Upper lobe of left lung (tissue), 6 donors: ENCODE data around the gene ZNF608. TPM values are rescaled to one million over a fixed set of nuclear protein-coding genes. Genes with fewer than 3 reads are reported as not detected.

Experiments
- ATAC-seq, 2 donors: fragments of 200-7000 bp; cut with Tn5 transposase; one replicate each; pipeline ENCODE4 v1.9.1; 2022; ENCODE audit warnings: mild to moderate bottlenecking in 2 of 2, moderate library complexity in 2 of 2; ENCODE audit not compliant: low FRiP score in 2 of 2
- DNase-seq, 2 donors: peaks; one replicate each; pipeline ENCODE4 v3.0.0-alpha.2; 2019 to 2020
- H3K27ac ChIP-seq, 4 donors: fragments of 200-600 bp; sonication (generic); one replicate each; pipeline ENCODE4 v1.5.1; 2016 to 2019
- H3K27me3 ChIP-seq, 4 donors: fragments of 200-600 bp; sonication (generic); one replicate each; pipeline ENCODE4 v1.5.1; 2017 to 2019
- H3K36me3 ChIP-seq, 4 donors: fragments of 200-600 bp; sonication (generic); one replicate each; pipeline ENCODE4 v1.5.1; 2016 to 2019
- H3K4me1 ChIP-seq, 4 donors: fragments of 200-600 bp; sonication (generic); one replicate each; pipeline ENCODE4 v1.5.1; 2018 to 2019
- H3K4me3 ChIP-seq, 4 donors: fragments of 200-600 bp; sonication (generic); one replicate each; pipeline ENCODE4 v1.5.1; 2017 to 2019; ENCODE audit warnings: mild to moderate bottlenecking in 2 of 4, moderate library complexity in 1 of 4
- H3K9me3 ChIP-seq, 4 donors: fragments of 200-600 bp; sonication (generic); one replicate each; pipeline ENCODE4 v1.5.1; 2018 to 2019
- EP300 ChIP-seq, 4 donors: sonication (generic); formaldehyde crosslinking; IDR thresholded peaks; one replicate each; pipeline ENCODE4 v1.5.1; 2017; ENCODE audit warnings: antibody characterized with exemption in 4 of 4, control low read depth in 2 of 4
- POLR2A ChIP-seq, 4 donors: fragments of 450-650 bp; IDR thresholded peaks; one replicate each; pipeline ENCODE4 v1.5.1; 2016 to 2017; ENCODE audit warnings: antibody characterized with exemption in 4 of 4, mild to moderate bottlenecking in 2 of 4
- POLR2AphosphoS5 ChIP-seq, 2 donors: sonication (generic); formaldehyde crosslinking; IDR thresholded peaks; one replicate each; pipeline ENCODE4 v1.5.1; 2017; ENCODE audit warnings: antibody characterized with exemption in 2 of 2
- WGBS, 2 donors: methylation state at CpG; one replicate each; pipeline ENCODE4 v1.1.5; 2017 to 2018; 5-methylcytosine and 5-hydroxymethylcytosine counted together
- total RNA-seq, 6 donors: library from RNA; depleted of rRNA in 4 of 6; stranded (reverse); fragments of >200 nt in 4 of 6; gene quantifications; one replicate each; pipeline versions ENCODE4 v1.1.0 to v1.2.1, GENCODE V29; 2016 to 2021
- TF ChIP-seq, protein P1 (sequence below), 6 experiments: fragments of 450-650 bp in 4 of 6; fragments of 200-600 bp in 2 of 6; sonication (generic) in 2 of 6; IDR thresholded peaks; one replicate each; pipeline ENCODE4 v1.5.1; 2016 to 2019; ENCODE audit warnings: antibody characterized with exemption in 6 of 6
- donor health status: DM: no; HTN: no; CAD: no; lungs with moderate emphysema.
- donor health status: DM: no; HTN: yes; CAD: no; lungs with severe emphysema.

The ZNF608 gene
- total RNA-seq, 6 donors from 2014 or later: 21.8 to 54.9 (median 41.7) TPM

DNA sequence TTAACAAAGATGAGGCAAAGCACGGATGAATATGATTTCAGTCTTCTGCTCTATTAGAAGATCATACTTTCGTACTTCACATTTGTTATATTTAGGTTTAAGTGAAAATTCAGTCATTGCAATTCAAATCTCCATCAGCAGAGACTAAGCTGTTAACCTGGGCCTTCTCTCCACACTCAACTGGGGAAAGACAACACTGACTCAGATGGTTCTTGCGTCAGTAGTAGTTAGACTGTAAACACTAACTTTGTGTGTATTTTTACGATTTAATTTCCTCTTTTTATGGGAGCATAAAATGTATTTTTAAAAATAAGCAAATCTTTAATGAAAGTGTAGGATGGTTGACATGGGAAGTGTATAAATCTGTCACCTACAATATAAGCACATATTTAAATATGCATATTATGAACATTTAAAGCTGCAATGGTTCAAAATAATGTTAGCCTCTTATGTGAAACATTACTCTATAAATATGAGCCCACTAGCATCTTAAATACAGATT, 42.7 kb upstream of the ZNF608 start:
- DNase-seq (no peak), ATAC-seq (no peak)
- H3K36me3 ChIP-seq: no peaks in the 10 kb centered on the region
- no peaks in the 10 kb centered on the region for H3K4me1 ChIP-seq
- no peak overlapping the region for H3K4me3 ChIP-seq
- no peak for TF ChIP-seq EP300 (IDR thresholded peaks at IDR 0.05)
- TF ChIP-seq, protein P1, sequence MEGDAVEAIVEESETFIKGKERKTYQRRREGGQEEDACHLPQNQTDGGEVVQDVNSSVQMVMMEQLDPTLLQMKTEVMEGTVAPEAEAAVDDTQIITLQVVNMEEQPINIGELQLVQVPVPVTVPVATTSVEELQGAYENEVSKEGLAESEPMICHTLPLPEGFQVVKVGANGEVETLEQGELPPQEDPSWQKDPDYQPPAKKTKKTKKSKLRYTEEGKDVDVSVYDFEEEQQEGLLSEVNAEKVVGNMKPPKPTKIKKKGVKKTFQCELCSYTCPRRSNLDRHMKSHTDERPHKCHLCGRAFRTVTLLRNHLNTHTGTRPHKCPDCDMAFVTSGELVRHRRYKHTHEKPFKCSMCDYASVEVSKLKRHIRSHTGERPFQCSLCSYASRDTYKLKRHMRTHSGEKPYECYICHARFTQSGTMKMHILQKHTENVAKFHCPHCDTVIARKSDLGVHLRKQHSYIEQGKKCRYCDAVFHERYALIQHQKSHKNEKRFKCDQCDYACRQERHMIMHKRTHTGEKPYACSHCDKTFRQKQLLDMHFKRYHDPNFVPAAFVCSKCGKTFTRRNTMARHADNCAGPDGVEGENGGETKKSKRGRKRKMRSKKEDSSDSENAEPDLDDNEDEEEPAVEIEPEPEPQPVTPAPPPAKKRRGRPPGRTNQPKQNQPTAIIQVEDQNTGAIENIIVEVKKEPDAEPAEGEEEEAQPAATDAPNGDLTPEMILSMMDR (IDR thresholded peaks at IDR 0.05): no peak
- no peak for TF ChIP-seq POLR2AphosphoS5 (IDR thresholded peaks at IDR 0.05)
- TF ChIP-seq POLR2A (IDR thresholded peaks at IDR 0.05): no peak
- WGBS, 2 donors: 83 to 86% methylated on average over 4 of the region's 4 CpGs
- H3K27me3 ChIP-seq: no peaks in the 10 kb centered on the region
- no peaks in the 10 kb centered on the region for H3K9me3 ChIP-seq
- H3K27ac ChIP-seq: no peak overlapping the region

DNA sequence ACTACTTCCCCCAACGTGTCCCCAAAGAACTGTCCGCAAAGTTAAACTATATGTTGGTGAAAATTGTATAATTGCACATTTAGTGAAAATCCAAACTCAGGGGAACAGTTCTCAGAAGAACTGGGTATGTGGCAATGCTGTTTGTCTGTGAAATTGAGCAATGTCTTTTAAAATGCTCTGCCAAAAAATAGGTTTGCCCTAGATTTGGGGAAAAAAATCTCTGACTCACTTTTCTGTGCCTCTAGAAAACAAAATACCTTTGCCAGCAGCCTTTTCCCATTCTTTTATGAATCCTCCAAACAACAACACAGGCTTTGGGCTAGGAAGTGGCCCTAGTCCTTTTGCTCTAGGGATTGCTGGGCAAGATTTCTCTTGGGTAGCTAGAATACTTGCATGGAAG, 37.4 kb upstream of the ZNF608 start:
- no peaks in the 10 kb centered on the region for H3K36me3 ChIP-seq
- H3K27me3 ChIP-seq: no peaks in the 10 kb centered on the region
- H3K4me3 ChIP-seq: no peak overlapping the region
- H3K9me3 ChIP-seq: no peaks in the 10 kb centered on the region
- TF ChIP-seq POLR2AphosphoS5 (IDR thresholded peaks at IDR 0.05) (no peak), POLR2A (IDR thresholded peaks at IDR 0.05) (no peak), EP300 (IDR thresholded peaks at IDR 0.05) (no peak)
- TF ChIP-seq, protein P1 (IDR thresholded peaks at IDR 0.05): no peak
- DNase-seq: no peak
- peak in 1 of 2 donors; percentile 28 for ATAC-seq
- 79 to 84% methylated on average over 2 of the region's 2 CpGs for WGBS, 2 donors
- peak overlapping the region in 1 of 4 donors; percentile 5 for H3K27ac ChIP-seq
- H3K4me1 ChIP-seq: no peaks in the 10 kb centered on the region

DNA sequence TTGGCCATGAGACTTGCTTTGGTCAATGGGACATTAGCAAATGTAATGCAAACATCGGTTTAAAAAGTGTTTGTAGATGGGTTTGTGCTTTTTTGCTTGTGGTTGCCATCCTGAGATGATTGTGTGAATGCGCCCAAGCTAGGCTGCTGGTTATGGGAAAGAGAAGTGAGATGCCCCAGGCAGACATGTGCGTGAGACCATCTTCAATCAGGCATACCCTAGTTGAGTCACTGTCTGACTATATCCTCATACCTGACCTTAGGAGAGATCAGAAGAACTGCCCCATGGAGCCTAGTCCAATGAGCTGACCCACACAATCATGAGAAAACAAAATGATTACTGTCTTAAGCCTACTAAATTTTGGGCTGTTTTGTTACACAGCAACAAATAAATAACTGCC, 36.8 kb upstream of the ZNF608 start:
- 94 to 100% methylated on average over 1 to 3 of the region's 3 CpGs for WGBS, 2 donors
- H3K9me3 ChIP-seq: no peaks in the 10 kb centered on the region
- H3K27ac ChIP-seq: peak overlapping the region in 1 of 4 donors; percentile 5
- ATAC-seq: no peak
- DNase-seq: no peak
- no peaks in the 10 kb centered on the region for H3K36me3 ChIP-seq
- no peaks in the 10 kb centered on the region for H3K4me1 ChIP-seq
- H3K27me3 ChIP-seq: no peaks in the 10 kb centered on the region
- H3K4me3 ChIP-seq: no peak overlapping the region
- TF ChIP-seq POLR2A (IDR thresholded peaks at IDR 0.05) (no peak), POLR2AphosphoS5 (IDR thresholded peaks at IDR 0.05) (no peak), EP300 (IDR thresholded peaks at IDR 0.05) (no peak)
- TF ChIP-seq, protein P1 (IDR thresholded peaks at IDR 0.05): no peak

DNA sequence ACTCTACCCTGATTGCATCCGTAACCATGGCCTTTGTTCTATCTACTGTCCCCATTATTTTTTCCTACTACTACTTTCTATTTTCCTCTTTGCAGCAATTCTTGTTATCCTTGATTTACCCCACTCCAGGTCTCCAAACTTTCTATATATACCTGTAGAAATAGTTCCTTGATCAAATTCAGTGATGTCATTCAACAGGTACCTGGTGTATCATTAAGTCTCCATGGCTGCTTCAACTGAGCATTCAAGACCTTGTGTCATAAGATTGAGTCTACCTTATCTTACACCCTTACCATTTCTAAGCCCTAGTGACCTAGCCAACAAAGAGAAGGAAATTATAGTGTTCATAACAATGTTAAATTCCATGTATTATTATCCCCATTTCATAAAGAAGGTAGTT, 35.8 kb upstream of the ZNF608 start:
- Histone ChIP-seq H3K9me3 (no peaks in the 10 kb centered on the region), H3K27ac (no peak overlapping the region), H3K4me1 (no peaks in the 10 kb centered on the region), H3K27me3 (no peaks in the 10 kb centered on the region), H3K36me3 (no peaks in the 10 kb centered on the region), H3K4me3 (no peak overlapping the region)
- WGBS, 2 donors: 85 to 98% methylated on average over 1 of the region's 1 CpG
- TF ChIP-seq POLR2AphosphoS5 (IDR thresholded peaks at IDR 0.05): no peak
- no peak for TF ChIP-seq EP300 (IDR thresholded peaks at IDR 0.05)
- TF ChIP-seq, protein P1 (IDR thresholded peaks at IDR 0.05): no peak
- no peak for TF ChIP-seq POLR2A (IDR thresholded peaks at IDR 0.05)
- ATAC-seq (no peak), DNase-seq (no peak)

DNA sequence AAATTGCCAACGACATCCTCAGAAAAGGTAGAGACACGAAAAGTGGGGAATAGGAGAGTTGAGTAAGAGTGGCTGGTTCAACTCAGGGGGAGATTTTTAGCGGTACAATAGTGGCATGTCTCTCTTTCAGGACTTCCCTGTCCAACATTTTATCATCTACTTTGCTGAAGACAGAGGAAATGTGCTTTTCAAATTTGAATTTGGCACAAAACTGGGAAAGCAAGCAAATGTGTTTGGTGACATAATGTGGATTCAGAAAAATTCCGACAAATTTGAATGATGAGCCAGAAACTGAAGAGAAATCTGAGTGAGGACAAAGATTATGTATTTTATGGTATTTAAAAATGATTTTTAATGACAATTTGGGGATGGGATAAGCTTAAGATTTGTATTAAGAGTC, 33.6 kb upstream of the ZNF608 start:
- DNase-seq (no peak), ATAC-seq (no peak)
- WGBS, 2 donors: 83 to 87% methylated on average over 4 of the region's 4 CpGs
- Histone ChIP-seq H3K9me3 (no peaks in the 10 kb centered on the region), H3K27me3 (no peaks in the 10 kb centered on the region), H3K27ac (no peak overlapping the region), H3K4me3 (no peak overlapping the region), H3K36me3 (no peaks in the 10 kb centered on the region), H3K4me1 (no peaks in the 10 kb centered on the region)
- TF ChIP-seq POLR2AphosphoS5 (IDR thresholded peaks at IDR 0.05) (no peak), POLR2A (IDR thresholded peaks at IDR 0.05) (no peak), EP300 (IDR thresholded peaks at IDR 0.05) (no peak)
- TF ChIP-seq, protein P1 (IDR thresholded peaks at IDR 0.05): no peak
